Mesenchymal stem cell (in vitro differentiated cells and primary cell): Measurements from ENCODE around the gene PGA3.

Source experiments
- DNase-seq: peaks from one replicate; pipeline ENCODE4 v3.0.0-alpha.2; 2013
- H2AFZ ChIP-seq: one replicate; pipeline ENCODE4 v1.6.1; 2013; ENCODE audit warnings: low read depth, mild to moderate bottlenecking, control low read depth, inconsistent platforms, low read length, moderate library complexity
- H2AK5ac ChIP-seq: 2 replicates; pipeline ENCODE4 v1.6.1; 2013; ENCODE audit warnings: low read length, moderate library complexity, mild to moderate bottlenecking, inconsistent platforms; ENCODE audit not compliant: severe bottlenecking
- H2BK120ac ChIP-seq: one replicate; pipeline ENCODE4 v1.6.1; 2013; ENCODE audit warnings: low read depth, mild to moderate bottlenecking, inconsistent platforms, low read length, moderate library complexity
- H2BK12ac ChIP-seq, 2 experiments: one replicate each; pipeline ENCODE4 v1.6.1; 2013; ENCODE audit warnings: inconsistent platforms in 2 of 2, low read length in 2 of 2, mild to moderate bottlenecking in 2 of 2, moderate library complexity in 2 of 2, control low read depth in 1 of 2
- H2BK15ac ChIP-seq: one replicate; pipeline ENCODE4 v1.6.1; 2013; ENCODE audit warnings: mild to moderate bottlenecking, low read depth, inconsistent platforms; ENCODE audit not compliant: poor library complexity, severe bottlenecking
- H2BK5ac ChIP-seq: 2 replicates; pipeline ENCODE4 v1.6.1; 2013; ENCODE audit warnings: low read depth, mild to moderate bottlenecking, low read length, control low read depth, inconsistent platforms; ENCODE audit not compliant: poor library complexity, severe bottlenecking
- H3K14ac ChIP-seq, 2 experiments: one replicate each; pipeline ENCODE4 v1.6.1; 2013; ENCODE audit warnings: inconsistent platforms in 2 of 2, low read length in 2 of 2, control low read depth in 1 of 2, mild to moderate bottlenecking in 1 of 2, moderate library complexity in 1 of 2
- H3K18ac ChIP-seq, 2 experiments: one replicate each; pipeline ENCODE4 v1.6.1; 2013; ENCODE audit warnings: inconsistent platforms in 2 of 2, low read length in 2 of 2, control low read depth in 1 of 2, low read depth in 1 of 2, mild to moderate bottlenecking in 1 of 2
- H3K23ac ChIP-seq, 2 experiments: one replicate each; pipeline ENCODE4 v1.6.1; 2013; ENCODE audit warnings: inconsistent platforms in 2 of 2, low read length in 2 of 2, mild to moderate bottlenecking in 2 of 2, moderate library complexity in 2 of 2, control low read depth in 1 of 2
- H3K27ac ChIP-seq: 2 replicates; pipeline ENCODE4 v1.5.1; 2013; ENCODE audit warnings: mild to moderate bottlenecking, moderate library complexity, low read length, control low read depth, inconsistent platforms; ENCODE audit not compliant: poor library complexity, severe bottlenecking
- H3K27me3 ChIP-seq, 2 experiments: 2 replicates each; pipeline versions ENCODE4 v1.6.1 to v1.7.0; 2013; ENCODE audit warnings: low read length in 2 of 2, mild to moderate bottlenecking in 2 of 2, moderate library complexity in 2 of 2, control low read depth in 1 of 2, inconsistent platforms in 1 of 2; ENCODE audit not compliant: control insufficient read depth in 1 of 2, insufficient read depth in 1 of 2
- H3K36me3 ChIP-seq, 2 experiments: 2 replicates each; pipeline versions ENCODE4 v1.6.1 to v1.7.0; 2013; ENCODE audit warnings: low read length in 2 of 2, control low read depth in 1 of 2, inconsistent platforms in 1 of 2, low read depth in 1 of 2, mild to moderate bottlenecking in 1 of 2; ENCODE audit not compliant: insufficient read depth in 2 of 2, control insufficient read depth in 1 of 2
- H3K4ac ChIP-seq, 2 experiments: one replicate each; pipeline ENCODE4 v1.6.1; 2013; ENCODE audit warnings: inconsistent platforms in 2 of 2, low read length in 2 of 2, mild to moderate bottlenecking in 2 of 2, moderate library complexity in 2 of 2, control low read depth in 1 of 2, low read depth in 1 of 2
- H3K4me1 ChIP-seq: 2 replicates; pipeline ENCODE4 v1.6.1; 2013; ENCODE audit warnings: low read depth, low read length, control low read depth; ENCODE audit not compliant: control insufficient read depth, insufficient read depth
- H3K4me2 ChIP-seq: 2 replicates; pipeline ENCODE4 v1.6.1; 2013; ENCODE audit warnings: low read length, mild to moderate bottlenecking, inconsistent platforms; ENCODE audit not compliant: poor library complexity, severe bottlenecking
- H3K4me3 ChIP-seq, 2 experiments: 2 replicates each; pipeline versions ENCODE4 v1.5.1 to v1.7.0; 2013; ENCODE audit warnings: low read length in 2 of 2, mild to moderate bottlenecking in 2 of 2, control low read depth in 1 of 2, low read depth in 1 of 2; ENCODE audit not compliant: insufficient read depth in 1 of 2
- H3K79me1 ChIP-seq: replicated peaks from 2 replicates; pipeline ENCODE4 v1.6.1; 2013; ENCODE audit warnings: mild to moderate bottlenecking, control low read depth, low read length, inconsistent platforms; ENCODE audit not compliant: poor library complexity, severe bottlenecking
- H3K9ac ChIP-seq: 2 replicates; pipeline ENCODE4 v1.7.0; 2013; ENCODE audit warnings: mild to moderate bottlenecking, low read length, moderate library complexity
- H3K9me3 ChIP-seq: 2 replicates; pipeline ENCODE4 v1.7.0; 2013; ENCODE audit warnings: mild to moderate bottlenecking, low read length; ENCODE audit not compliant: control insufficient read depth
- H4K8ac ChIP-seq: one replicate; pipeline ENCODE4 v1.6.1; 2013; ENCODE audit warnings: inconsistent platforms, mild to moderate bottlenecking, low read length, moderate library complexity
- H4K91ac ChIP-seq: one replicate; pipeline ENCODE4 v1.6.1; 2013; ENCODE audit warnings: mild to moderate bottlenecking, low read length, inconsistent platforms
- WGBS: methylation state at CpG from one replicate; pipeline ENCODE4 v1.1.7; 2013; ENCODE audit warnings: mixed read lengths; 5-methylcytosine and 5-hydroxymethylcytosine counted together

Gene PGA3

GRCh38 chr11:61254403-61255025 lies 51.2 kb downstream of the PGA3 start:
- no peaks in the 10 kb centered on the region for H3K9me3 ChIP-seq
- no peak overlapping the region for H3K4ac ChIP-seq
- 60% methylated on average over 12 of the region's 12 CpGs for WGBS
- H3K27ac ChIP-seq, result no peak overlapping the region
- no peaks in the 10 kb centered on the region for H3K27me3 ChIP-seq
- H3K23ac ChIP-seq, result no peak overlapping the region
- H3K79me1 ChIP-seq, result no peaks in the 10 kb centered on the region
- H2BK12ac ChIP-seq, result no peak overlapping the region
- H3K18ac ChIP-seq, result no peak overlapping the region
- H2AK5ac ChIP-seq, result no peak overlapping the region
- H4K91ac ChIP-seq, result no peak overlapping the region
- no peak overlapping the region for H3K9ac ChIP-seq
- H4K8ac ChIP-seq, result no peak overlapping the region
- no peak overlapping the region for H3K4me2 ChIP-seq
- no peak overlapping the region for H3K14ac ChIP-seq
- no peak overlapping the region for H2BK5ac ChIP-seq
- no peak overlapping the region for H2AFZ ChIP-seq
- no peak overlapping the region for H2BK120ac ChIP-seq
- H3K4me3 ChIP-seq, result no peak overlapping the region
- H3K36me3 ChIP-seq, result peaks cover 20 to 33% of the 10 kb centered on the region in 2 experiments
- no peak overlapping the region for H2BK15ac ChIP-seq
- peaks cover 5% of the 10 kb centered on the region for H3K4me1 ChIP-seq
- peak; percentile 61 for DNase-seq

DNA sequence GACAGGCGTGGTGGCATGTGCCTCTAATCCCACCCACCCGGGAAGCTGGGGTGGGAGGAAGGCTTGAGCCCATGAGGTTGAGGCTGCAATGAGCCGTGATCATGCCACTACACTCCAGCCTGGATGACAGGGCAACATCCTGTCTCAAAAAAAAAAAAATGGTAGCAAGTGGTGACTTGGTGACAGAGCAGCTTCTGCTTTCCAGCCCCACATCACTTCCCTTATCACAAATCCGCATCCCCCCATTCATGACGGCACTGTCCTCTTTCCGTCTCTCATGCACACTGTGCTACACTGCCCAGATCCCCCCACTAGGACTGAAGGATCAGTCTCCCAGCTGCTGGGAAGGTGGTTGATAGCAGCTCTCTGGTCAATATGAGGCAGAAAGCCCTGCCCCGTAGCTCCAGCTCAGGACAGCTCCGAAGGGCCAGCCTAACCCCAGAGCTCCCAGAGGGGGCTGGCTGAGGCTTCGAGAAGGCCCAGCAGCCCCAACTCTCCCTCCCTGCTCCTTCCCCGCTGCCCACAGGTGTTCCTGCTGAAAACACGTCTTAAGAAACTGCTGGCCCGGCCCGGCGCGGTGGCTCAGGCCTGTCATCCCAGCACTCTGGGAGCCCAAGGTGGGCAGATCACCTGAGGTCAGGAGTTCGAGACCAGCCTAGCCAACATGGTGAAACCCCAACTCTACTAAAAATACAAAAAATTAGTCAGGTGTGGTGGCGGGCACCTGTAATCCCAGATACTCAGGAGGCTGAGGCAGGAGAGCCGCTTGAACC lies 53.6 kb downstream of the PGA3 start:
- Histone ChIP-seq H3K9ac (no peak overlapping the region), H3K4me3 (no peak overlapping the region)

DNA sequence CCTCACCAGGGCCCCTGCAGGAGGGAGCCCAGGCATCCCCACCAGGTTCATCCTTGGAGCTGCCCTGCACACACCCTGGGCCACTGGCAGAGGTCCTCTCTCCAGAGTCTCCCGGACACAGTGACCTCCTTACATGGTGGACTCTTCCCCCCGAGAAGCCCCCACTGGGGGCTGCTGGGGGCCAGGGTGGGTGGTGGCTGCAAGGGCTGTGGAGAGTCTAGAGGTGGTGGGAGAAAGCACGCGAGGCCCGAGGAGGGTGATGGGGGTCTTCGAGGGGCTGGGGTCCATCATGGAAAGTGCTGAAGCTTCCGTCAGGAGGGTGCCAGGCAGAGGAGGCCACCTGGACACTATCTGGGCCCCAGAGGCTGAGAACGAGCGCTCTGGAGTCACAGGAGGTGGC lies 55.2 kb downstream of the PGA3 start:
- Histone ChIP-seq H2BK120ac (no peak overlapping the region), H3K27ac (no peak overlapping the region), H3K23ac (no peak overlapping the region), H2AK5ac (no peak overlapping the region), H3K14ac (no peak overlapping the region), H3K36me3 (peaks cover 22 to 69% of the 10 kb centered on the region in 2 experiments), H3K4me2 (no peak overlapping the region), H2BK5ac (no peak overlapping the region), H3K4me3 (no peak overlapping the region), H4K91ac (no peak overlapping the region), H3K27me3 (no peaks in the 10 kb centered on the region), H2AFZ (no peak overlapping the region), H3K9me3 (no peaks in the 10 kb centered on the region), H3K4ac (no peak overlapping the region), H2BK12ac (no peak overlapping the region), H4K8ac (no peak overlapping the region), H3K18ac (no peak overlapping the region), H3K4me1 (peaks cover 5% of the 10 kb centered on the region), H2BK15ac (no peak overlapping the region), H3K79me1 (no peaks in the 10 kb centered on the region), H3K9ac (no peak overlapping the region)
- no peak for DNase-seq
- 86% methylated on average over 9 of the region's 9 CpGs for WGBS

More for the DNA sequence above, 53.6 kb downstream of the PGA3 start:
- H3K18ac ChIP-seq, result no peak overlapping the region
- H3K4me2 ChIP-seq, result no peak overlapping the region
- H3K27me3 ChIP-seq, result no peaks in the 10 kb centered on the region
- H2AFZ ChIP-seq, result no peak overlapping the region
- 92% methylated on average over 18 of the region's 18 CpGs for WGBS
- no peak overlapping the region for H3K27ac ChIP-seq
- no peak overlapping the region for H2AK5ac ChIP-seq
- no peak overlapping the region for H2BK5ac ChIP-seq
- peaks cover 5% of the 10 kb centered on the region for H3K4me1 ChIP-seq
- H3K14ac ChIP-seq, result no peak overlapping the region
- H2BK120ac ChIP-seq, result no peak overlapping the region
- H3K4ac ChIP-seq, result no peak overlapping the region
- H2BK12ac ChIP-seq, result no peak overlapping the region
- H4K8ac ChIP-seq, result no peak overlapping the region
- no peak overlapping the region for H2BK15ac ChIP-seq
- no peaks in the 10 kb centered on the region for H3K79me1 ChIP-seq
- H3K36me3 ChIP-seq, result peaks cover 20 to 54% of the 10 kb centered on the region in 2 experiments
- H3K23ac ChIP-seq, result no peak overlapping the region
- no peak overlapping the region for H4K91ac ChIP-seq
- no peak for DNase-seq
- H3K9me3 ChIP-seq, result no peaks in the 10 kb centered on the region

DNA sequence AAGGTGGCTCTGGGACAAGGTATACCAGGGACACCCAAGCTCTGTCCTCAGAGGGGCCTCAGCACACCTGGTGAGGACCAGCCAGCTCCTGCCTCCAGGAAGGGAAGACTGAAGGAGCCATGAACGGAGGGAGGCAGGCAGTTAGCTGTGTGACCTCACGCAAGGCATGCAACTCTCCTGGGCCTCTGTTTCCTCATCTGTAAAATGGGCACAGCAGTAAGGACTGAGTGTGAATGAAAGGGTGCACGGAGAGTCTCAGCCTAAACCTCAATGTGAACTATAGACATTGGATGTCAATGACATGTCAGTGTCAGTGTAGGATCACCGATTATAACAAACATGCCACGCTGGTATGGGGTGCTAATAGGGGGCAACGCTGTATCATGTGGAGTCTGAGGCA lies 56.0 kb downstream of the PGA3 start:
- no peaks in the 10 kb centered on the region for H3K79me1 ChIP-seq
- no peak overlapping the region for H2AFZ ChIP-seq
- H3K4me2 ChIP-seq, result no peak overlapping the region
- no peak overlapping the region for H2AK5ac ChIP-seq
- DNase-seq, result no peak
- no peaks in the 10 kb centered on the region for H3K9me3 ChIP-seq
- no peak overlapping the region for H3K4me3 ChIP-seq
- H4K8ac ChIP-seq, result no peak overlapping the region
- no peaks in the 10 kb centered on the region for H3K27me3 ChIP-seq
- WGBS, result 96% methylated on average over 6 of the region's 6 CpGs
- H3K27ac ChIP-seq, result no peak overlapping the region
- H3K36me3 ChIP-seq, result peaks cover 30 to 75% of the 10 kb centered on the region in 2 experiments
- no peak overlapping the region for H3K9ac ChIP-seq
- peaks cover 5% of the 10 kb centered on the region for H3K4me1 ChIP-seq
- no peak overlapping the region for H3K4ac ChIP-seq
- H3K14ac ChIP-seq, result no peak overlapping the region
- H2BK120ac ChIP-seq, result no peak overlapping the region
- no peak overlapping the region for H2BK5ac ChIP-seq
- no peak overlapping the region for H3K23ac ChIP-seq
- H3K18ac ChIP-seq, result no peak overlapping the region
- no peak overlapping the region for H2BK15ac ChIP-seq
- H2BK12ac ChIP-seq, result no peak overlapping the region
- no peak overlapping the region for H4K91ac ChIP-seq
